GM21515 (cell line): ENCODE results near the gene SH3PXD2A.
"Not testable (repeated sequence)": the region's sequence is repeated elsewhere in the genome, so short reads cannot be mapped to it uniquely, and the experiment has no call there.

Source experiments
- ATAC-seq: cut with Tn5 transposase; IDR thresholded peaks from one replicate; pipeline ENCODE4 v1.9.1; 2021; ENCODE audit not compliant: unreplicated experiment

SH3PXD2A gene

DNA sequence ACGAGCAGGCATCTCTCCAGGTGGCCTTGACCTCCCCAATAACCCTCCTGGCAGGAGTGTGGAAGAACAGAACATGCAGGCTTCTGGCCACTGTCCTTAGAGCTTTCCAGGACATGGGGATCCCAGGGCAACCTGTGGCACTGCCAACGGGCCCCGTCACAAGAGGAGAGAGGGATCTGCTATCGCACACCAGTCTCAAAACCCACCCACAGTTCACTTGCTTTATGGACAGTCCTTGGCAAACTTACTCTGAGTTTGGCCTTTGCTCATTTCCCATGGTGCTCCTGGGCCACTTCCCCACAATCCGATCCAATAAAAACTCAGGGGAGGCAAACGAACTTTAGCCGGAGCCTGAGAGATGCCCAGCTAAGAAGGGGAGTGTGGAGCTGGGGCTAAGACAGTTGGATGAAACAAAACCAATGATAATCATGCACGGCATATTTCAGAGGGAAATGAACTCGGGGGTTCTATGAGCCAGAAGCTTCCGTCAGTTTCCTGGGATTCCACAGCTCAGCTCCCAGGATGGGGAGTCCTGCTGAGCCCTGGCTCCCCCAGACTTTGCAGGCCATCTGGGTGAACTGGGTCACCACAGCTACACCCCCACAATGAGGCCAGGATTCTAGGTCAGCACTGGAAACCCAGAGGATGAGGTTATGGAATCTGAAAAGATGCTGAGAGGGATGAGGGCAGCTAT, 203.4 kb downstream of the SH3PXD2A start:
- ATAC-seq = no peak

DNA sequence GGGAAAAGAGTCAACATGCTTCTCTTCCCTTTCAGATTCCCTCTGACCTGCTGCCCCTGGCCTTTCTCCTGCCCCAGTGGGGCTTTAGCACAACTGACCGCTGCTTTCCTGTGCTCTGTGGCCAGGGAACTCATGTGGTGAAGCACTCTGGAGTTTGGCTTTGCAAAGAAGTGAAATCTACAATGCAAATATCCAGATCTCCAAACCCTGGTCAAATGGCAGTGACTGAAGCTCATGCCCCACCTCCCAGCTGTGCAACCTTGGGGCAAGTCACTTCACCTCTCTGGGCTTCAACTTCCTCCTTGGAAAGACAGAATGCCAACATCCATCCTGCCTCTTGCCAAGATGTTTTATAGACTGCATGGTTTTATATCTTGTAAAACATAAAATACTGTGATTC, 204.0 kb downstream of the SH3PXD2A start:
- ATAC-seq = no peak

DNA sequence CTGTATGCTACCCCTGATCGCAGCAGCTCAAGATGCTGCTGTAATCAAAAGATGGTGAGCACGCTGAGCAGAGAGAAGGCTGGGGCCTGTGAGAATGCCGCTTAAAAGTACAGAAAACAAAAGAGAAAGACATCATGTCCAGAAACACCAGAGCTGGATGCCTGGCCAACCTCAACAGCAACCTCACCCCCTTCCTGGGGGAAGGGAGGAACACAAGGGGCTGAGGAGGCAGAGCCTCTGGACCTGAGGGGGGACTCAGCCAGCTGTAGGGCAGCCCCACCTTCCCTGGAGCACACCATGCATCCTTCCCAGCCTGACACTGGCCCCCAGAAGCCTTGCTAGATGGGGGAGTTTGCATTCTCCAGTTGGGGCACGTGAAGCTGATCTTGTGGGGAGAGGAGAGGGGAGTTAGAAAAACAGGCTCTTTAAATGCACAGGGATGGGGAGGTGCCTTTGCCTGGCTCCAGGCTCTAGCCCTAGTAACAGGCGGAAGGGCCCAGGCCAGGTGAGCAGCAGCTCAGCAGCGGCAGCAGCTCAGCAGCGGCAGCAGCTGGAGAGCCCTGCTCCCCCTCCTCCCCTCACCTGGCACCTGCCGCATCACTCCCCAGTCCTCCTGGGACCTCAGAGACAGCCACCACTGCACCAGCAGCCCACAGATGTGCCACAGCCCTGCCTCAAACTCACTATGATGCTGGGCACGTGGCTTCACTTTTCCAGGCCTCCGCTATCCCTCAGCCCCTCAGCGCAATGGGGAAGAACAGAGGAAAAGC, 205.5 kb downstream of the SH3PXD2A start:
- no peak for ATAC-seq

DNA sequence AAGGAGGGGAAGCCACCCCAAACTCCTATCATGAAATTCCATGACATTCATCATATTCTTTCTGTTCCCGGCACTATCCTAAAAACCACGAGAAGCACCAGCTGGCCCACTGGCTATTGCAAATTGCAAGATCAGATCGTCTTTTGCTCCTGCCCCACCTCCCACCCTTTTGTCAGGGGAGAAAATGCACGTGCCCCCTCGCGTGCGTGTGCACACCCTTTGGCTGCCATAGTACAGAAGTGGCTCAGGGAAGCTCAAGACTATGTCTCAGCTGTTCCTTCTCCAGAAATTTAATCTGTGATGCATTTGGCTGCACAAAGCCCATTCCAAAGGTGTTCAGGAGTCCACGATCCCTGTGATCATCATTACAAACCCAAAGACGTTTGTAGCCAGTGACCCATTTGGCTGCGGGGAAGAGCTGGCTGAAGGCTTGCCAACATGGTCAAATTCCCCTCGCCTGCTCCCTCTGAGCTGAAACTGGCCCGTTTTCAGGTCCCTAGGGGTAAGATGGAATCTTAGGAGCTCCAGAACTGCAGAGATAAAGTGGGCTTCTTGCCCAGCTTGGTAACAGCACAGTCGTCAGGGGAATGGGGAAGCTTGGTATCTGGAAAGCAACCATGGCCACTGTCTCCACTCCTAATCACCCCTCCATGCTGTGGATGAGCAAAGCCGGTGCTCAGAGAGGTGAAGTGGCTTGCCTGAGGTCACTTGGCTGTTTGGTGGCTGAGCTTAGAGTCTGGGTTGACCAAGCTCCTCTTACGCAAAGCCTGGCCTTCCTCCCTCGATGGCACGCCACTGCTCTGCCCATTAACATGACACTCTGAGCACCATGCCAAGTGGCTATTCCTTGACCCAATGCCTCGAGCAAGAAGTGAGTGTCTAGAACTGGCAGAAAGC, 206.5 kb downstream of the SH3PXD2A start:
- ATAC-seq = no peak

DNA sequence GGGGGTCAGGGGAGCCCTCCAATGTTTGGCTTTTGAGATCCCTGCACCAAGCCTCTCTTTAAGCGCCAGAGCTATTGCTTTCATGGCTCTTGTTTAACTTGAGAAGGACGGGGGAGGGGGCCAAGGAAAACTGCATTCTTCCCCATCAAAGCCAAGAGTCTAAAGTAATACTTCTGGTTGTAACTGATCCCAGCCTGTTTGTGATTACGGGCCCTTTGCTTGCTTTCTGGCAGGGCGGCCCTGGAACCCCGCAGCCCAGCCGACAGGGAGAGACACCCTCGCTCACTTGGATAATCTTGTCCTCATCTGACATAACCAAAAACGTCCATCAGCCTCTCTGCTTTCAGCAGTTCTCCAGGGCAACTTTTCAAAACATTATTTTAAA, 207.1 kb downstream of the SH3PXD2A start:
- ATAC-seq = no peak

DNA sequence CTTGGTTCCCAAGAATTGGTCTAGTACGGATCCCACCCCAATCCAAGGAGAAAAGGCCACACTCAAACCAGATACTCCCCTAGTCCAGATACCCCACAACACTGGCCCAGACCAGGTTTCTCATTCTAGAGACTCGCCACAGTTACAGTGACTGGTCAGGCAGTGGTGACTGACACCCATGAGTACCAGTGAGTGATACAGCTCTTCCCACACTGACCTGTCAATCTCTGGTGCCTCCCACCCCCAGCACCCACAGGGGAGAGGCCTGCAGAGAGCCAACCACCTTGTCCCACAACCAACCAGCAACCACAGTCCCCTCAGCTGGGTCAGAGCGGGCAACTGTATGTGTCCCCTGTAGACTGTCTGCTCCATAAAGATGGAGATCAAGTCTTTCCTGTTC, 209.1 kb downstream of the SH3PXD2A start:
- ATAC-seq = no peak

DNA sequence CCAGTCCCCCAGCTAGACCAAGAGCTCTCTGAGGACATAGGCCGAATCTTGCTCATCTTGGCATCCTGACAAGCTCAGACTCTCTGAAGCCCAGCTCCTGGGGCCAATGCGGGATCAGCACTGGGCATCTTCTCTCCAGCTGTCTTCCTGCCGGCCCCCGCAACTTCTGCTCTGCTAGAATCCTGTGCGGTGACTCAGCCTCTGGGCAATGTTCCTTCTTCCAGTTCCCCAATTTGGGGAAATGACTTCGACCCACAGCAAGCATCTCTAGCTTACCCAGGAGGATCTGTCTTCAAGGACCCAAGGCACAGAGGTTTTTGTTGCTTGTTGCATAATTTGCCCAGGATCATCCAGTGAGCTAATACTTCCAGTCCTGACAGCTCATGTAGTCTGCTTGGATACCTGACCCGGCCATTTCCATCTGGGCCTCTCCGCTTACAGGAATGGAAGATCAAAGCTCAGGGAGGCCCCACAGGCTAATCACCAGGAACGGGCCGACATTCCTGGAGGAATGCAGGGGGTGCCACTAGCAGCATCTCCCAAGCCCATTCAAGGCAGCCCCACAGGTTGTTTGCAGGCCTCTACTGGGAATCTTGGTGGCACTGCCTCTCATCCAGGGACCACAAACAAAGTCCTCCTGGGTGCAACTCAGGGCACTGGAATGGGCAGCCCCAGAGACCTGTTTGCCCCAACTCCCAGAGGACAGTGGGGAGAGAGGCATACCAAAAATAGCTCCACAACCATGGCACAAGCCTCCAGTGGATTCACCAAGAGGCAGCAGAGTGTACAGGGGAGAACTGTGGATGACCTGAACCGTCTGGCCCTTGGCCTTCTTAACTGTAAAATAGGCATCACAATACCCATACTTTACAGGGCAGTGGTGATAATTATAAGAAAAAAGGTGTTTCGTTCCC, 210.0 kb downstream of the SH3PXD2A start:
- ATAC-seq = no peak

DNA sequence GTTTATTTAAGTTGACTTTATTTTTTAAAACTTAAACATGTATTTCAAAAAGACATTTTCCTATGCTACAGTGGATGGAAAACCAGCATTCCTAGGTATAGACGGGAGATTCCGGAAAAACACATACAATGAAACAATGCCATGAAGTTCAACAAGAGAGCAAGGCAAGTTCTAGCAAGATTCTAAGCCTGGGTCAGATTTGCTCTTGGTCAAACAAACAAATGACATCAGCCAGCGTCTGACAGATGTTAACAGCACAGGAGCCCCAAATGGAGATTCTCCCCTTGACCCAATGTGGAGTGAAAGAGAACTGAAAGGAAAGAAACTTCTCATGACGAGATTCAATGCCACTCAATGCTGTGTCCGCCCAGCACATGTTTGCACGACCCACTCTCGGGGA, 212.0 kb downstream of the SH3PXD2A start:
- no peak for ATAC-seq

DNA sequence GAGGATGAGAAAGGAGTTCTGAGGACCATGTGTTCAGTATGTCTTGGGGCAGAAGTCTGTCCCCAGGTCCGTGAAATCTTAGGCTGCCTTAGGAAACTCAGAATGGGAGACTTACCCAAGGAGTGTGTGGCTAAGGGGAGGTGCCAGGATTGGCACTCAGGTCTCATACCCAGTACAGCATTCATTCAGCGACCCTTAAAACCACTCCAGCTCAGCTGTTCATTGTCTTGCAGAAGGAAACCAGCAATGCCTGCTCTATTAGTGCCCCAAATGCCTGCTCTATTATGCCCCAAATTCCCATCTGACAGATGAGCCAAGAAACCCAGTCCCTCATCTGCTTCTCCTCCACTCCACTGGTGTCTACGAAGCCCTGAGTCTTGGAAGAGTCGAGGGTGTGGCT, 214.1 kb downstream of the SH3PXD2A start:
- no peak for ATAC-seq

DNA sequence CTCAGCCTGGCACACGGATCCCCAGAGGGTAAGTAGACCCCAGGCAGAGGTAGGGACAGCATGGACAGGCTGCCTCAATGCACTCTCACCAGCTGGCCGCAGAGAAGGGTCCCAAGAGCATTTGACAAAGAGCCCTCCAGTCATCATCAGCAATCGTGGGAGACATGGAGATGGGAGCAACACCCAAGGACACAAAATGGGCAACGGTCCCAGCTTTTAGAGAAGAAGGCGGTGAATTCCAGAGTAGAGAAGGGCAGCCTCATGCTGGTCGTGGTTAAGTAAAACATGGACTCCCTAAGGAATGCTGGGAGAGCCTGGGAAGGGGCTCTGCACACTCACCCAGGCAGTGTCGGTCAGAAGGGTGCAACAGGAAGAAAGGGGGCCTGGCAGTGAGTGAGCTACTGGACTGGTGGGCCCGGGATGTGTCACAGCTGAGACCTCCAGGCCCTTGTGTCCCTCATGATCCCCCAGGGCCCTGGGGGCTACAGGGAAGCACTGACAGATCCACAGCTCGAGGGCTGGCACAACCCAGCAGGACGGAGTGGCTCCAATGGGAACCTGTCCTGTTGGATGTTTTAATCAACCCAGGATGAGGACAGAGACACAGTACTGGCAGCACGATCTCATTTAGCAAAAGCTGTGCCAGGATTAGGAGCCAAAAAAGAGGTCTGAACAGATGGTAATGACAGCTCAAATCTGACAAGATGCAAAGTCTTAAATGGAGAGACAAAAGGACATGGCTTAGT, 214.8 kb downstream of the SH3PXD2A start:
- ATAC-seq = no peak

DNA sequence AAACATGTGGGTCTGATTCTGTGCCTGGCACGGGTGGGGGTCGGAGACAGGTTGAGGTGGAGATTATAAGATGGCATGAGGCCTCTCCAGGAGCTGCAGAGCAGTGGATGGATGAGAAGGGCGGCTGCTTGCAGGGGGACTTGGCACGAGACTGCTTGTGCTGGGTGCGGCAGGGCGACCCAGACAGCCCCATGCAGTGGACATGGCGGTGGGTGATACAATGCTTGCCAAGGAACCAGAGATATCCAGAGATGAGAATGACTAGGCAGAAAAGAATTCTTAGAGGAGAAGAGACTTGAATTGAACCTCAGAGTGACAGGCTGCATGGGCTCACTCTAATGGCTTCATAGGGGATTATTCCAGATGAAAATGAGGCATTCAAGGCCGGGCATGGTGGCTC, 216.4 kb downstream of the SH3PXD2A start:
- no peak for ATAC-seq

DNA sequence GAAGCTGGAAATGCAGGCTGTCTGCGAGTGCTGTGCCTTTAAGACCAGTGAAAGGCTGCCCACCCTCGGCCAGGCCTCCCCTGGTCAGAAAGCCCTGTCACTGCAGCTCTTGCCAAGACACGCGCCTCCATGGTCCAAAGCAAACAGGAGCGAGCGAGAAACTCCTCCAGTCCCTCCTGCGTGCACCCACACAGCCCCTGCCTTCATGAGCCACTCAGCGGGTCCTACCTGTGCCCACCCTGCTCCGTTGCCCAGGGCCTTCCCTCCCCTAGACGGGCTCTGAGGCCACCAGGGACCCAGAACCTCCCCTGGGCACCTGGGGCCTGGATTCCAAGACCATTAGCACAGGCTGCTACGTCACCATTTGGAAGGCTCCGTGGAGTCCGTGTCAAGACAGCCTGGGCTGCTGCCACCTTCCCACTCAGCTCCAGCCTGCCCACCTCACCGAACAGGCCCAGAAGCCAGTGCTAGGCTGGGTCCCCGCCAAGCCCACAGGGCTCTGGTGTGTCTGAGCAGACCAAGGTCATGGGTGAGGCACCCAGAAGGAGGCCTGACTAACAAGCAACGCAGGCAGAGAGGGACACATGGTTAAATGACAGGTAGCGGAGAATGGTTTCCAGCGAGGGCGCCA, 217.3 kb downstream of the SH3PXD2A start:
- no peak for ATAC-seq

DNA sequence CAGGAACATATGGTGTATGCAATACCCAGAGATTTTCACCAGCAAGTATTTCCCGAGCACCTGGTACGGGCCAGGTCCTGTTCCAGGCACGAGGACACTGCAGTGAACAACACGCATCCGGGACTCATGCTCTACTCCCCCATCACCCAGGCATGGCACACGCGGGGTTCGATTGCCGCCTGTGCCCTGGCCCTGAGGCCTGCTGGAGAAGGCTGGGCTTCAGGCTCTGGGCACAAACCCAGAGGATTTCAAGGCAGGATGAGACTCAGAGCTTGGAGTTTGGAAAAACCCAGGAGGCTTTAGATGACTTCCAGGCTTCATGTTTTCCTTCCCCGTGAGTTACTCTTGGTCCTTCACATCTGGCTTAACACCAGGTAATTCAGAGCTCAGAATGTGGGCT, 218.4 kb downstream of the SH3PXD2A start:
- ATAC-seq = no peak

DNA sequence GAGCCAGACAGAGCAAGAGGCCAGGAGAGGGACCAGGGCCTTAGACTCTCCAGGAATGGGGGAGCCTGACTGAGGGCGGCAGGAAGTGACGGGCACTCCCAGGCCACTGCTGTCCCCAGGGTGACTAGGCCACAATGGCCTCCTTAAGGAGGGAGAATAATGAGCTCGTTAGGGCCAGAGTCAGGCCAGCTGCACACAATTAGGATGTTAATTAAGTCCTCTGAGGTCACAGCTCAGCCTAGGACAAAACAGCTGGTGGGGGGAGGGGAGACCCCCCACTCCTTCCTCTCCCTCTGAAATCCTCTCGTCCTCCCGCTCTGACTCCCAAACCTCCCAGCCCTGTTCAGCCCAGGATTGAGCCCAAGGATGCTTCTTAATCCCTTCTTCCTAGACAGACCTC, 218.9 kb downstream of the SH3PXD2A start:
- ATAC-seq = no peak

DNA sequence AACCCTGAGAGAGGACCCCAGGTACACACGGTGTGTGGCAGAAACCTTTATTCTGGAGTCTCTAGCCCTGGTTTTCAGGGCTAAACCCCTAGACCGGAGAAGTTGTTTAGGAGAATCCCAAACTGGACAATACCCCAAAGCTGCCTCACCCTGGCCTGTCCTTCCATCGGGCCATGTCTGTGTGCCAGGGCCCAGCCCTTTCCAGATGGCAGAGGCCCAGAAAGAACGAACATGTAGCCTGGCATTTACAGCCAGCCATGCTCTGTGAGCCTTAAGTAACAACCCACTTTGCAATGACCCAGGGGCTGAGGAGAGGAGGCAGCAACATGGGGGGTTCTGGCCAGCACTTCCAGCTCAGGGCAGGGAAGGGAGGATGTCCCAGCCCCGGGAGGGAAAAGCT, 219.8 kb downstream of the SH3PXD2A start:
- ATAC-seq = no peak

DNA sequence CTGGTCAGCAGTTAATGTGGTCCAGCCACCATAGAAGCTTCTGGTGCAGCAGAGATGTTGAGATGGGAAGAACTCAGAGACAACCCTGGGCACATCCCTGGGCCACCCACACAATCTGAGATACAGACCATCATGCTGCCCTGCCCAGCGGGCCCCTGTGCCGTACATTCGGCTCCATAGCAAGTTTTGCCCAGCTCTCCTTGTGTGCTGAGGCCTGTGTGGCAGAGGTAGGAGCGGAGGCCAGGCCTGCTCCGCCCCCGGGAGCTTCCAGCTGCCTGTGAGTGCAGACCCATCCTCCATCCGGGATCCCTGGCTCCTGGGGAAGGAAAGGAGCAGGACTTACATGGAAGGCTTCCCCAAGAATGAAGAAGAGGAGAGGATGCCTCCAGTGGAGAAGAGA, 221.5 kb downstream of the SH3PXD2A start:
- ATAC-seq = no peak

DNA sequence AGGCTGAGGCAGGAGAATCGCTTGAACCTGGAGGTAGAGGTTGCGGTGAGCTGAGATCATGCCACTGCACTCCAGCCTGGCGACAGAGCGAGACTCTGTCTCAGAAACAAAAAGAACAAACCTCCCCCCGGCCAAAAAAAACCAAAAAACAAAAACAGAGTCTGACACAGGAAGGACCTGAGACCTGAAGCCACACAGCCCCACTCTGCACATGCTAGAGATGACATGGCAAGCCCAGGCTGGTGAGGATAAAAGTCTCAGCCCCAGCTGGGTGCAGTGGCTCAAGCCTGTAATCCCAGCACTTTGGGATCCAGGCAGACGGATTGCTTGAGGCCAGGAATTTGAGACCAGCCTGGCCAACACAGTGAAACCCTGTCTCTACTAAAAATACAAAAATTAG, 222.5 kb downstream of the SH3PXD2A start:
- not testable (repeated sequence) for ATAC-seq

DNA sequence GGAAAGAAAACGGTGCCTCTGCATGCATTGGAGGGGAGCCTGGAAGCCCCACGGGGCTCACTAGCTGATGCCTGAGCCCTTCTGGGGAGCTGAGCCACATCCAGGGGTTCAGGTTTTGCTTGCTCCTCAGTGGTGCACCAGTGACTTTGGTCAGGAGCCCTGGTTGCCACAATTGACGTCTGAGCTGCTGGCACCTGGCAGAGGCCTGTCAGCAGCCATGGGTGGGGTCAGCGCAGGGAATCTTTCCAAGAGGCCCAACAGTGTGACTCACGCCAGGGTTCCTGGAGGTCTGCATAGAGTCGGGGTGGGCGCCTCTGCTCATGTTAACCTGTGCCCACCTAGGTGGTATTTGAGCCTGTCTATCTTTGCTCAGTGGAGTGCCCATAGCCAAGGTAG, 223.1 kb downstream of the SH3PXD2A start:
- ATAC-seq = no peak

DNA sequence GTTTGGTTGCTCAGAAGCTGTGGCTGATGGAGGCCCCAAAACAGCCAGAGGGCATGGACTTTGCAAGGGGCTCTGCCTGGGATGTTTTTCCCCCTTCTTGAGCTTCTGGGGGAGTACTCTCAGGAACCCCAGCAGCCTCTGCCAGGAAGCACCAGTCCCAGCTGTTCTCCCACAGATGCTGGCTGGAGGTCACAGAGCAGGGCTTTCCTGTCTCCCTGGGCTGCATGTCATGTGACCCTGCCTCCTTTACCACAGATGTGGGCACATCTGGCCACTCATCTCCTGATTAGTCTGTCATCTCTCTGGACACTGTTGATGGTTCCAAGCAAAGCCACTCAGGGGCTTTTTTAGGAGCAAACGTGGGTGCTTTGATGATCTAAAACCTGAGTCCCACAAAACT, 225.2 kb downstream of the SH3PXD2A start:
- ATAC-seq = no peak

DNA sequence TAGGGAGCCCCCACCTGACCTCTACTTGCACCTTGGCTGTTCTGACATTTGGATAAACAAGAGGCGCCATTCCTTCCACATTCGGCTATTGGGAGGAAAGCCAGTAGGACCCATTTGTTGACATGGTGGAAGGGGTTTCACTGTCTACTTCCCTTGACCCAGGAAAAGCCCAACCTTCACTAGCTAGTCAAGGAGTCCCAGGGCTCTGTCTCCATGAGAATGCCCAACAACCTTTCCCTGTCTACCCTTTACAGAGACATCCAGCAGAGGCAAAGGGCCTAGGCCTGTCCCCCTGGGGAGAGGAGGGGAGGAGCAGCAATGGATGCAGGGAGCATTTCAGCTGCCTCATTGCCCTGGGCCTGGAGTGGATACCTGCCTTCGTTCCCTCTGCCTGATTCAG, 225.8 kb downstream of the SH3PXD2A start:
- no peak for ATAC-seq
